ACHN (cell line): Measurements from ENCODE around the gene ATP11B.

Experiments used
- DNase-seq: peaks from one replicate; pipeline ENCODE4 v3.0.0-alpha.2; 2015
- in situ Hi-C: cut with HindIII; loops from 2 replicates; pipeline ENCODE4 v1.10.0; 2017; ENCODE audit warnings: low sequenced_read_pairs, low pct_ligation_motif_present, low pct_unique_long_range_greater_than_20kb

The ATP11B gene

GRCh38 chr3:182925944-182926337 lies 132.6 kb downstream of the ATP11B start:
- DNase-seq, result no peak
- in situ Hi-C loops, result no loop called here

GRCh38 chr3:182935803-182936202 lies 142.5 kb downstream of the ATP11B start:
- in situ Hi-C loops, result no loop called here
- DNase-seq, result no peak

DNA sequence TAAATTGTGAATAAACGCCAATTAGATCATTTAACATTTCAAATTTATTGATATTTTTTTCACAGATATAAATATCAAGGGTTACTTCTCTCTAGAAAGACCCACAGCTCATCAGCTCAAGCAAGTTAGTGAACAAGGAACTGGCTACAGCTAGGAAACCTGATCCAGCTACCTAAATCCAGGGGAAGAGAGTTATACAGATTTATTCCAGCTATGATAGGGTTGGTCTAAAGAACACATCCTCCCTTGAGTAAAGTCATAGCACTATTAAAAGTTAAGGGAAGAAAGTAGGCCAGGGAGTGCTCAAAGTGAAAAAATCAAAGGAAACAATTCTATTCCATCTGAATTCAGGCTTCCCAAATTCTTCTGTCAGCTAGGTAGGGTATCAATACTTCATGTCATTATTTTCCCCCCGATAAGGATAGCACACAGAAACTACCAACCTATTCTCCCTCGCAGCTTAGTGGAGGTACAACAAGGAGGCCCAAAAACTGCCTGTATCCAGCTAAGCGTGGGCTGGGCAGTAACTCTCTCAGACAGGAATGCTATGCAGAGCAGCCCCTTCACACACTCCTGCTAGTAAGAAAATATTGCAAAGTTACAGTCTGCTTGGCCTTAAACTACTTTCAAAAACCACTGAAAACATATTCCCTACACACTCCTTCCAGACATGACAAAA lies 143.1 kb downstream of the ATP11B start:
- in situ Hi-C loops, result no loop called here
- DNase-seq, result no peak

GRCh38 chr3:182936918-182937285 lies 143.6 kb downstream of the ATP11B start:
- DNase-seq, result no peak
- in situ Hi-C loops, result no loop called here

DNA sequence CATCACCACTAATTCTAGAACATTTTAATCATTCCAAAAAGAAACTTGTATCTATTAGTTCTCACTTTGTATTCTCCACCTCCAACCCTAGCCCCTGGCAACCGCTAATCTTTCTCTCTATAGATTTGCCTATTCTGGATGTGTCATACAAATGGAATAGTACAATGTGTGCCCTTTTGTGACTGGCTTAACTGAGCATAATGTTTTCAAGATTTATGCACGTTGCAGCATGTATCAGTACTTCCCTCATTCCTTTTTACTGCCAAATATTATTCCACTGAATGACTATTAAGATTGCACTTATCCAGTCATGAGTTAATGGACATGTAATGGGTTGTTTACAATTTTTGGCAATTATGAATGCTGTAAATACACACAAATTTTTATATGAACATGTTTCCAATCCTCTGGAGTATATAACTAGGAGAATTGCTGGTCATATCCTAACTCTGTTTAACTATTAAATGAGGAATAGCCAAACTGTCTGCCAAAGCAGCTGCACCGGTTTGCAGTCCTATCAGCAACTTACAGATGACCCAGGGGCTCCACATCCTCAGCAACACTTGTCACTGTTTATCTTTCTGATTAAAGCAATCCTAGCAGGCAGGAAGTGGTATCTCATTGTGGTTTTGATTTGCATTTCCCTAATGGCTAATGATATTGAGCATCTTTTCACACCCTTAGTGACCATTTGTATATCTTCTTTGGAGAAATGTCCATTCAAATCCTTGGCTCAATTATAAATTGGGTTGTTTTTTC lies 144.2 kb downstream of the ATP11B start:
- in situ Hi-C loops, result no loop called here
- DNase-seq, result no peak

GRCh38 chr3:182940266-182940808 lies 147.0 kb downstream of the ATP11B start:
- in situ Hi-C loops, result no loop called here
- DNase-seq, result no peak

DNA sequence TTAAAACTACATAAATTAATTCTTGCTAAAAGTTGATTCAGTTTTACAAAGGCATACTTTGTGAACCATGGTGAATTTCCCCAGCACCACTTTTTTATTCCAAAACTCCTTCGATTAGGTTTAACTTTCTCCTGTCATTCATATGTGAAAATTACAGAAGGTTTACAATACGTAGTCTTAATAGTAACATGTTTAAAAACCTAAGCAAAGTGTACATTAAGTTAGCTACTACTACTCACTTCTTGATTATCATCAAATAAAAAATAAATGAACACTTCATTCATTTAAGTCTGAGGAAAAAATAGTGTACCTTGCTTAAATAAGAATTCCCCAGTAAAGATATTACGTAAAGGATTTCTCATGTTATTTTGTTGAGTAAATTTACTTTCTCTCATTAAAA lies 148.4 kb downstream of the ATP11B start:
- in situ Hi-C loops, result no loop called here
- DNase-seq, result no peak

GRCh38 chr3:182947888-182948287 lies 154.6 kb downstream of the ATP11B start:
- DNase-seq, result no peak
- in situ Hi-C loops, result no loop called here

DNA sequence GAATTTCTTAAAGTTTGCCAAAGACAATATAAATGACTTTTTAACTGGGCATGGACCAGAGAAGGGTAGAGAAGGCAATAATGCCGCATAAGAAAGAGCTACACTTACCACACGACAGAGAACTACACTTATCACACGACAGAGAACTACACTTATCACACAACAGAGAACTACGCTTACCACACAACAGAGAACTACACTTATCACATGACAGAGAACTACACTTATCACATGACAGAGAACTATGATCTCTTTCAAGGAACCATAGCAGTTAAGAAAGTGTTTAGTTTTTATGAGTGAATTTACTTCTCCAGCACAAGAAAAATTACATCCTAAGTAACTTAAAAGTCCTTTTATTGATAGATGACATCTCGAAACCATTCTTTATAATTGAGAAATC lies 155.0 kb downstream of the ATP11B start:
- in situ Hi-C loops, result no loop called here
- no peak for DNase-seq

- DNase-seq, result no peak
- in situ Hi-C loops, result no loop called here
Observed at GRCh38 chr3:182949688-182950087, 156.4 kb downstream of the ATP11B start.

- in situ Hi-C loops, result no loop called here
- peak; percentile 30 for DNase-seq
Observed at GRCh38 chr3:182954553-182955235, 161.4 kb downstream of the ATP11B start.

DNA sequence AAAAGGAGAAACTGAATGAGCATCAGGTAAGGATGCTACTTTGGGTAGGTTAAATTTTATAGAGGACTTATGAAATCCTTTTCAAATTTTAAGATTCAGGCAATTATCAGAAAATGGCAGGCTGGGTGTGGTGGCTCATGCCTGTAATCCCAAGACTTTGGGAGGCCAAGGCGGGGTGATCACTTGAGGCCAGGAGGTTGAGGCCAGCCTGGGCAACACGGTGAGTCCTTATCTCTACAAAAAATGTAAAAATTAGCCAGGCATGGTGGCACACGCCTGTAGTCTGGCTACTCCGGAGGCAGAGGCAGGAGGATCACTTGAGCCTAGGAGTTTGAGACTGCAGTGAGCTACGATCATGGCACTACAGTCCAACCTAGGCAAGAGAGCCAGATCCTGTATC lies 163.9 kb downstream of the ATP11B start:
- in situ Hi-C loops, result no loop called here
- DNase-seq, result no peak

- in situ Hi-C loops, result no loop called here
- DNase-seq, result no peak
Observed at GRCh38 chr3:182957676-182958266, 164.5 kb downstream of the ATP11B start.

GRCh38 chr3:182959474-182960350 lies 166.4 kb downstream of the ATP11B start:
- in situ Hi-C loops, result no loop called here
- no peak for DNase-seq

- in situ Hi-C loops, result no loop called here
- no peak for DNase-seq
Observed at GRCh38 chr3:182962166-182962565, 168.9 kb downstream of the ATP11B start.

DNA sequence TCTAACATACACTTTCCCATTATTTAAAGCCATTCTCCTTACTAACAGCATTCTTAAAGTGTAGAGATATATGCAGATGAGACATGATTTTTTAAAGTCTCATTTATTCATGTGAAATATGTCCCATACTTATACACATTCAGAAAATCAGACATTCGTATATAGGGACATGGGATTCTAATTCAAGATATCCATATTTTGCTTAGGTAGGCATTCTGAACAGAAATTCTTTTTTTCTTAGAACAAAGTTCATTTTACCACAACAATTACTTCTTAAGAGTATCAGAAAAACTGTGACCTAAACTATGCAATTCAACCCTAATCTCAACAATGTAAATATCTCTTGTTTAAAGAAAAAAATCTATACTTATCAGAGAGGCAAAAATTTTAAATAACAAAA lies 170.9 kb downstream of the ATP11B start:
- in situ Hi-C loops, result no loop called here
- no peak for DNase-seq

DNA sequence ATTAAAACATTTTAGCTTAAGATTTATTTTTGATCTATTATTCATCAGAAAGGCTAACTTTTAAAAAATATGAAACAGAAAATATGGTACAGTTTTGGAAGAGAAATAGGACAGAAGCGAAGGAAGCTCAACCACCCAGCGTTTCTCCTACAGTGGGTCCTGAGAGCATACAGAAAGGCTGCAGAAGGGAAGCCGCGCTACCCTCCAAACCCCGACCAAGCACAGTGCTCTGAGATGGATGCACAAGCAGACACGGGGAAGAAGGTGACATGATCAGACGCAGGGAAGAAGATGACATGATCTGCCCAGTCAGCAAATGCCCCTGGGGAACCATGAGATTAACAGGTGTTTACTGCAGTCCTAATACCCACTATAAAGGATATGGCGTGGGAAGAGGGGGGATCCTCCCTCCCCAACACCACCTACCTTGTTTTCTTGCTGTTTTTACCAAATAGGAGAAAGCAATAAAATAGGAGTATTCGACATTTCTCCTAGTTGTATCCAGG lies 172.6 kb downstream of the ATP11B start:
- in situ Hi-C loops, result no loop called here
- no peak for DNase-seq
